Liver (tissue), 9 donors: ENCODE measurements around the gene HS6ST3. TPM values are rescaled to one million over a fixed set of nuclear protein-coding genes. Genes with fewer than 3 reads are reported as not detected.

Source experiments
- DNase-seq: peaks from one replicate; pipeline ENCODE4 v3.0.0-alpha.2; 2017; ENCODE audit warnings: low spot score
- H3K27ac ChIP-seq, 2 donors: one replicate each; pipeline ENCODE4 v1.7.0; 2013; ENCODE audit warnings: inconsistent platforms in 2 of 2, low read length in 2 of 2, control low read depth in 1 of 2, low read depth in 1 of 2, mild to moderate bottlenecking in 1 of 2
- H3K27me3 ChIP-seq, 4 donors: one replicate each; pipeline versions ENCODE4 v1.6.1 to v1.7.0; 2013; ENCODE audit warnings: low read length in 3 of 4, inconsistent platforms in 1 of 4, mild to moderate bottlenecking in 1 of 4, moderate library complexity in 1 of 4; ENCODE audit not compliant: control insufficient read depth in 4 of 4, insufficient read depth in 4 of 4
- H3K36me3 ChIP-seq, 4 donors: one replicate each; pipeline versions ENCODE4 v1.6.1 to v1.7.0; 2013; ENCODE audit warnings: low read length in 3 of 4, mild to moderate bottlenecking in 3 of 4, low read depth in 1 of 4, moderate library complexity in 1 of 4; ENCODE audit not compliant: control insufficient read depth in 4 of 4, insufficient read depth in 3 of 4
- H3K4me1 ChIP-seq, 4 donors: one replicate each; pipeline versions ENCODE4 v1.6.1 to v1.7.0; 2013; ENCODE audit warnings: low read length in 3 of 4, mild to moderate bottlenecking in 3 of 4, moderate library complexity in 1 of 4; ENCODE audit not compliant: control insufficient read depth in 4 of 4, insufficient read depth in 4 of 4
- H3K4me3 ChIP-seq, 3 donors: one replicate each; pipeline versions ENCODE4 v1.6.1 to v1.7.0; 2013; ENCODE audit warnings: low read length in 3 of 3, control low read depth in 1 of 3, low read depth in 1 of 3, mild to moderate bottlenecking in 1 of 3
- H3K9ac ChIP-seq, 2 donors: one replicate each; pipeline ENCODE4 v1.7.0; 2013; ENCODE audit warnings: low read length in 2 of 2, mild to moderate bottlenecking in 2 of 2, moderate library complexity in 2 of 2, control low read depth in 1 of 2, low read depth in 1 of 2
- H3K9me3 ChIP-seq, 4 donors: one replicate each; pipeline versions ENCODE4 v1.6.1 to v1.7.0; 2013; ENCODE audit warnings: low read length in 3 of 4; ENCODE audit not compliant: control insufficient read depth in 4 of 4
- ATF3 ChIP-seq: IDR thresholded peaks from 2 replicates; pipeline ENCODE4 v1.6.1; 2016; ENCODE audit warnings: antibody characterized with exemption
- CTCF ChIP-seq: fragments of 150-350 bp; IDR thresholded peaks from 2 replicates; pipeline ENCODE4 v1.5.1; 2017; ENCODE audit warnings: improper control_type of control experiment, low read depth, low read length; ENCODE audit not compliant: missing input control
- EGR1 ChIP-seq, 2 donors: IDR thresholded peaks; 2 replicates each; pipeline ENCODE4 v1.6.1; 2016 to 2018; ENCODE audit warnings: antibody characterized with exemption in 2 of 2, low read depth in 2 of 2
- FOXA1 ChIP-seq: IDR thresholded peaks from 2 replicates; pipeline ENCODE4 v1.6.1; 2016; ENCODE audit warnings: antibody characterized with exemption
- FOXA2 ChIP-seq: IDR thresholded peaks from 2 replicates; pipeline ENCODE4 v1.6.1; 2016; ENCODE audit warnings: antibody characterized with exemption
- GABPA ChIP-seq, 2 donors: IDR thresholded peaks in 1 of 2; conservative IDR thresholded peaks in 1 of 2; 2 replicates each; pipeline ENCODE4 v1.6.1; 2016; ENCODE audit warnings: antibody characterized with exemption in 2 of 2, mild to moderate bottlenecking in 1 of 2, moderate library complexity in 1 of 2
- HNF4A ChIP-seq, 2 donors: conservative IDR thresholded peaks; 2 replicates each; pipeline ENCODE4 v1.6.1; 2016; ENCODE audit warnings: antibody characterized with exemption in 2 of 2, mild to moderate bottlenecking in 2 of 2
- HNF4G ChIP-seq: IDR thresholded peaks from 2 replicates; pipeline ENCODE4 v1.6.1; 2016; ENCODE audit warnings: antibody characterized with exemption
- MAX ChIP-seq: IDR thresholded peaks from 2 replicates; pipeline ENCODE4 v1.6.1; 2016; ENCODE audit warnings: antibody characterized with exemption
- NR2F2 ChIP-seq: IDR thresholded peaks from 2 replicates; pipeline ENCODE4 v1.6.1; 2016; ENCODE audit warnings: antibody characterized with exemption
- RAD21 ChIP-seq, 2 donors: IDR thresholded peaks; 2 replicates each; pipeline ENCODE4 v1.6.1; 2016; ENCODE audit warnings: antibody characterized with exemption in 2 of 2, mild to moderate bottlenecking in 2 of 2
- REST ChIP-seq: IDR thresholded peaks from 2 replicates; pipeline ENCODE4 v1.6.1; 2016; ENCODE audit warnings: antibody characterized with exemption, mild to moderate bottlenecking
- RXRA ChIP-seq, 2 donors: IDR thresholded peaks; 2 replicates each; pipeline ENCODE4 v1.6.1; 2017 to 2018; ENCODE audit warnings: antibody characterized with exemption in 2 of 2, mild to moderate bottlenecking in 1 of 2
- SP1 ChIP-seq: IDR thresholded peaks from 2 replicates; pipeline ENCODE4 v1.6.1; 2018; ENCODE audit warnings: antibody characterized with exemption, mild to moderate bottlenecking
- TAF1 ChIP-seq: conservative IDR thresholded peaks from 2 replicates; pipeline ENCODE4 v1.6.1; 2016; ENCODE audit warnings: antibody characterized with exemption, mild to moderate bottlenecking
- YY1 ChIP-seq: IDR thresholded peaks from 2 replicates; pipeline ENCODE4 v1.6.1; 2016; ENCODE audit warnings: antibody characterized with exemption, mild to moderate bottlenecking
- ZBTB33 ChIP-seq: IDR thresholded peaks from 2 replicates; pipeline ENCODE4 v1.6.1; 2016; ENCODE audit warnings: antibody characterized with exemption
- WGBS: extraction: QIAGEN DNeasy Blood & Tissue Kit; methylation state at CpG from one replicate; pipeline ENCODE4 v1.1.7; 2013; 5-methylcytosine and 5-hydroxymethylcytosine counted together
- polyA plus RNA-seq, 2 donors: library from polyadenylated mRNA; stranded (reverse) in 1 of 2; unstranded in 1 of 2; fragments of 200-250 nt in 1 of 2; fragments of >200 nt in 1 of 2; fragmentation: Nextera tagmentation in 1 of 2; extraction: Ambion mirVana in 1 of 2; gene quantifications; one replicate each; pipeline versions ENCODE4 v1.2.1 to v1.2.3, GENCODE V29; 2013 to 2015
- total RNA-seq, 2 donors: library from RNA; depleted of rRNA; stranded (reverse); fragments of >200 nt; gene quantifications; one replicate each; pipeline ENCODE4 v1.2.3, GENCODE V29; 2014
- donor health status: healthy.
- donor health status: healthy.
- donor health status: healthy.
- donor health status: healthy.
- donor health status: healthy.

HS6ST3 gene
- total and polyA plus RNA-seq, 4 donors, result under 0.01 TPM; not detected in 3

- TF ChIP-seq SP1, result no peak
- TF ChIP-seq RAD21 (IDR thresholded peaks at IDR 0.05), result no peak
- TF ChIP-seq CTCF, result no peak
- no peak for TF ChIP-seq NR2F2
These were observed 754.3 kb downstream of the HS6ST3 start (continued) for GRCh38 chr13:96844195-96844594.

GRCh38 chr13:96844616-96845015 lies 754.7 kb downstream of the HS6ST3 start:
- Histone ChIP-seq H3K4me1 (no peaks in the 10 kb centered on the region), H3K27ac (no peak overlapping the region), H3K36me3 (no peaks in the 10 kb centered on the region), H3K9ac (no peak overlapping the region), H3K9me3 (no peaks in the 10 kb centered on the region), H3K27me3 (peaks cover 0 to 8% (median 0%) of the 10 kb centered on the region in 4 donors), H3K4me3 (no peak overlapping the region)
- TF ChIP-seq ATF3 (no peak), ZBTB33 (no peak), YY1 (no peak), FOXA2 (no peak), TAF1 (no peak), FOXA1 (no peak), GABPA (IDR thresholded peaks at IDR 0.05 in 1 of 2, conservative IDR thresholded peaks at IDR 0.05 in 1 of 2) (no peak)
- WGBS, result 76% methylated on average over 1 of the region's 1 CpG
- no peak for DNase-seq

- Histone ChIP-seq H3K4me3 (no peak overlapping the region), H3K9me3 (no peaks in the 10 kb centered on the region), H3K4me1 (no peaks in the 10 kb centered on the region), H3K9ac (no peak overlapping the region), H3K27ac (no peak overlapping the region), H3K27me3 (peaks cover 0 to 4% (median 0%) of the 10 kb centered on the region in 4 donors), H3K36me3 (no peaks in the 10 kb centered on the region)
- no peak for DNase-seq
- 37% methylated on average over 6 of the region's 6 CpGs for WGBS
- TF ChIP-seq TAF1 (no peak), SP1 (no peak), RXRA (IDR thresholded peaks at IDR 0.05) (no peak), HNF4G (no peak), ZBTB33 (no peak), FOXA2 (no peak), CTCF (no peak), EGR1 (IDR thresholded peaks at IDR 0.05; ENCODE audit: low read depth in 2 of 2) (no peak), HNF4A (conservative IDR thresholded peaks at IDR 0.05) (no peak), MAX (no peak), YY1 (no peak), GABPA (IDR thresholded peaks at IDR 0.05 in 1 of 2, conservative IDR thresholded peaks at IDR 0.05 in 1 of 2) (no peak), ATF3 (no peak), FOXA1 (no peak), REST (no peak)
These were observed 758.4 kb downstream of the HS6ST3 start for GRCh38 chr13:96848286-96848685.
